Gastroesophageal sphincter (tissue), 3 donors: ENCODE results near the gene DCUN1D1.

Source experiments
- CTCF ChIP-seq, 4 experiments: fragments of 200-600 bp in 2 of 4; fragments of 450-650 bp in 2 of 4; sonication (generic) in 1 of 4; IDR thresholded peaks; one replicate each; pipeline ENCODE4 v1.5.1; 2017 to 2019; ENCODE audit warnings: antibody characterized with exemption in 4 of 4, mild to moderate bottlenecking in 2 of 4, moderate library complexity in 2 of 4
- POLR2A ChIP-seq, 2 donors: fragments of 450-650 bp; IDR thresholded peaks; one replicate each; pipeline ENCODE4 v1.6.1; 2017; ENCODE audit warnings: antibody characterized with exemption in 2 of 2, mild to moderate bottlenecking in 2 of 2, moderate library complexity in 1 of 2
- POLR2AphosphoS5 ChIP-seq: sonication (generic); formaldehyde crosslinking; IDR thresholded peaks from one replicate; pipeline ENCODE4 v1.6.1; 2017; ENCODE audit warnings: antibody characterized with exemption

- TF ChIP-seq POLR2A (IDR thresholded peaks at IDR 0.05) (no peak), CTCF (IDR thresholded peaks at IDR 0.05) (no peak), POLR2AphosphoS5 (no peak)
These were observed 19.4 kb upstream of the DCUN1D1 start for GRCh38 chr3:182999767-183000166.
